Erythroblast (primary cell): Measurements from ENCODE around the gene CD300LD.
"Not testable (repeated sequence)": the region's sequence is repeated elsewhere in the genome, so short reads cannot be mapped to it uniquely, and the experiment has no call there.

Experiments used
- DNase-seq, 2 experiments: peaks; one replicate each; lab custom pipeline; 2025; lab: John Stamatoyannopoulos, UW
- GATA1 ChIP-seq: IDR thresholded peaks from 2 replicates; pipeline ENCODE4 v1.6.1; 2011; ENCODE audit warnings: low read depth, mild to moderate bottlenecking, control low read depth, low read length, moderate library complexity
- POLR2A ChIP-seq: IDR thresholded peaks from 2 replicates; pipeline ENCODE4 v1.6.1; 2011; ENCODE audit warnings: mild to moderate bottlenecking, low read length

CD300LD gene

GRCh38 chr17:74592087-74592990, at the start of gene CD300LD:
TSS of gene CD300LD (minus strand) at chr17:74592283. CDS start at chr17:74592202, 81 bp downstream.
- no peak for TF ChIP-seq GATA1
- no peak for DNase-seq

- TF ChIP-seq GATA1 (no peak), POLR2A (no peak)
- no peak for DNase-seq
These were observed 49.3 kb upstream of the CD300LD start for GRCh38 chr17:74641224-74641957.

- TF ChIP-seq POLR2A: no peak
- TF ChIP-seq GATA1: no peak
- DNase-seq: no peak
These were observed 47.6 kb upstream of the CD300LD start for GRCh38 chr17:74639704-74640151.

GRCh38 chr17:74637926-74638325, 45.8 kb upstream of the CD300LD start:
- no peak for DNase-seq
- TF ChIP-seq POLR2A: no peak
- no peak for TF ChIP-seq GATA1

GRCh38 chr17:74637265-74637664, 45.2 kb upstream of the CD300LD start:
- TF ChIP-seq GATA1: no peak
- no peak for TF ChIP-seq POLR2A

GRCh38 chr17:74636541-74637085, 44.5 kb upstream of the CD300LD start:
- DNase-seq: not testable (repeated sequence)

More at GRCh38 chr17:74637265-74637664, 45.2 kb upstream of the CD300LD start:
- no peak for DNase-seq

- no peak for DNase-seq
- TF ChIP-seq POLR2A (no peak), GATA1 (no peak)
These were observed 43.3 kb upstream of the CD300LD start for GRCh38 chr17:74635418-74635817.

- TF ChIP-seq POLR2A (no peak), GATA1 (no peak)
- no peak for DNase-seq
These were observed 41.2 kb upstream of the CD300LD start for GRCh38 chr17:74633326-74633725.

GRCh38 chr17:74632617-74633016, 40.5 kb upstream of the CD300LD start:
- no peak for DNase-seq

GRCh38 chr17:74631468-74632450, 39.7 kb upstream of the CD300LD start:
- DNase-seq: no peak
- no peak for TF ChIP-seq GATA1
- TF ChIP-seq POLR2A: no peak

More at GRCh38 chr17:74632617-74633016, 40.5 kb upstream of the CD300LD start:
- no peak for TF ChIP-seq GATA1
- no peak for TF ChIP-seq POLR2A

- not testable (repeated sequence) for DNase-seq
These were observed 38.2 kb upstream of the CD300LD start for GRCh38 chr17:74630251-74630650.

- DNase-seq: no peak
- TF ChIP-seq GATA1: no peak
These were observed 33.6 kb upstream of the CD300LD start for GRCh38 chr17:74625661-74626060.

- DNase-seq: no peak
- no peak for TF ChIP-seq POLR2A
- TF ChIP-seq GATA1: no peak
These were observed 32.0 kb upstream of the CD300LD start for GRCh38 chr17:74624131-74624530.
